ENCODE results near the gene FER1L5.
"Not testable (repeated sequence)": the region's sequence is repeated elsewhere in the genome, so short reads cannot be mapped to it uniquely, and the experiment has no call there.

- TF ChIP-seq CTCF (IDR thresholded peaks at IDR 0.05); ZFX (IDR thresholded peaks at IDR 0.05; ENCODE audit: borderline replicate concordance): not testable (repeated sequence)
Observed at GRCh38 chr2:96665717-96666116, 23.2 kb downstream of the FER1L5 start.
